D341Med (cell line): Measurements from ENCODE around the gene SORBS1.

Experiments used
- DNase-seq: peaks from one replicate; pipeline ENCODE4 v3.0.0; 2012; ENCODE audit warnings: low spot score

The SORBS1 gene

DNA sequence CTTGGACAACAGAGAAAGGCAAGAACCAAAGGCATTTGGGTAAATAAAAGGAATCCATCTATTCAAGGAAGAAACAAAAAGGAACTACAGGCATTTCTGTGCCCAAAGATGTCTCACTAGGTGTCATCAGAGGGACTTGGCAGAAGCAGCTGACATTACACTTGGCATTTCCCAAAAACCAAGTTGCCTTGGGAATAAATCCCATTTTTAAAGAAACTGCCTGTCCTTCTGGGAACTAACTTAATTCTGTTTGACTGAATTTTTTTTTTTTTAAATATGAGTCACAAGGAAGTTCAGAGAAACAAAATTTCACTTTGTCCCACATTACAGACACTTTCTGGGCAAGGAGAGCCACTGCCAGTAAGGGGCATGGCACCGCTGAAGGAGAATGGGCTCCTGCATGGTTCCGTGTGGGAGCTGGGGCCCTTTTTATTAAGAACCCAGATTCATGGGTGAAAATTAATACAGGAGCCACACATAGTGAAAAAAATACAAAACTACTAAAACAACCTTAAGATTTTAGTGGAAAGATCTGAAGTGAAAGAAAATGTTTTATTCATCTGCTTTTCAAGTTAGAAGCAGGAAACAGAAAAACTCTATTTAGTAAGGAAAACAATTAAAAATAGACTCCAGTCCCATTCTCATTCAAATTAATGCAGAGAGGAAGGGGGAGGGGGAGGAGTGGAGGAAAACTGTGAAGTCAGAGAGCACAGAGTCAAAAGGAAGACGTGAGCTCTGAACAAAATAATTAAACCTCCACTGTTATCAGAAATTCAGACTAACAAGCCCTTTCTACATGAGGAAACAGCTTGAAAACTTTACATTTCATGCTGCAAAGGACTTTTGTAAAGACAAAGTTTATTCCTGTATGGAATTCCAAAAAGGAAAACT, 151.9 kb downstream of the SORBS1 start:
- no peak for DNase-seq

DNA sequence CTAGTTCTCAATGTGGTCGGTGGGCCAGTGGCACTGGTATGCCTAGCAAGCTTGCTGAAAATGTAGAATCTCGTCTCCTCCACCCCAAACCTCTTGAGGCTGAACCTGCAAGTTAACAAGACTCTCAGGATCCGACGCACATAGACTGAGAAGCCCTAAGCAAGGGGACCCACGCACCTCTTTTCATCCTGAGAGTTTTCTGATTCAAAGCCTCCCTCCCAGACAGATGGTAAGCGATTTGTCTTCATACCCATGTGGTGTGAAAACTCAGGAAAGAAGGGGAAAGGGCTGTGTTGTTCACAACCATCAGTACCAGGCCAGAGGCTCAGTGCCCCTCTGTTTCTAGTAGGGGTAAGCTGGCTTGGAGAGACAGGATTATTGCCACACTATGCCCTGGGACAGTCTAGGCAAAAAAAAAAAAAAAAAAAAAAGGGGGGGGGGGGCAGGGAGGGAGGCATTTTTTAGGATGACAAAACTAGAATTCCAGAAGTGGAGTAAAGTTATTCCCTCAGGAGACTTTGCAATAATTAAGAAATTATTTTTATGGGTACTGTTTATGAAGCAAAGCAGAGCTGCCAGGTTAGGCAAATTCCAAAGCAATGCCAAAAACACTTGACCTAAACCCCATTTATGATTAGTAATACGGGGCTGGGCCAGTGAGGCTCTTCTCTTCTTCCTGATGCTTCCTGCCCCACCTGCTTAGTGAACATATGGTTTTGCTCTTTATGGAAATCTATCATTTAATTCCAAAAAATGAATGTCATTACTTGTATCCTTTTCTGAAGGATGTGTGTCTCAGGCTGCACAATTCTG, 152.8 kb downstream of the SORBS1 start:
- DNase-seq, result no peak

DNA sequence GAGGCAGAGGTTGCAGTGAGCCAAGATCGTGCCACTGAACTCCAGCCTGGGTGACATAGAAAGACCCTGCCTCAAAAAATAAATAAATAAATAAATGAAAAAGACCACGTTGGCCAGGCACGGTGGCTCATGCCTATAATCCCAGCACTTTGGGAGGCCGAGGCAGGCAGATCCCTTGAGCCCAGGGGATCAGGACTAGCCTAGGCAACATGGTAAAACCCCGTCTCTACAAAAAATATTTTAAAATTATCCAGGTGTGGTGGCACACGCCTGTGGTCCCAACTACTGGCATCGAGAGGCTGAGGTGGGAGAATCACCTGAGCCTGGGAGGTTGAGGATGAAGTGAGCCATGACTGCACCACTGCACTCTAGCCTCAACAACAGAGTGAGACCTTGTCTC, 153.6 kb downstream of the SORBS1 start:
- DNase-seq, result no peak

DNA sequence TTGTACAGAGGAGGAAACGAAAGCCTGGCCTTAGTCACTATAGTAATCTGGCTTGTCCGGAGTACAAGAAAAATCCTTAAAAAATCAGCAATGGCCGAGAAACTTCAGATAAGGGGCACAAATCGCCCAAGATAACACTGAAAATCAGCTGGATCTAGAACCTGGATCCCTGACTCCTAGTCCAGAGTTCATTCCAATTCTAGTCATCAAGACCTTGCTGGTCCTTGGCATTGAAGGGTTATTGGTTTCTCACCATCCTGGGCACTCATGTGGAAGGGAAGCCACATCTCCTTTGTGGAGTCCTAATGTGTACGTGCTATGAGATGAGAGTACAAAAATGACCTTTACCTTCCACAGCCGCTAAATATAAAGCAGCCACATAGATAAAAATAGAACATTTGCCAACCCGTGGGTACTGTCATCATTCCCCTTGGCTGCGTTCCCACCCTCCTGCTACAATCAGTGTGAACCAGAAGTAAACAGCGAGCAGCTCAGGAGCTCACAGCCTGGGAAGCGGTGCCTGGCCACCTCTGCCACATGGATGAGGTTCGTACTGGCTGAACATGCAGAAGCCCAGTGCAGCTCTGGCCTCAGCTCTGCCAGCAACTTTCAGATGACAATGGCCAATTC, 154.4 kb downstream of the SORBS1 start:
- DNase-seq, result no peak

DNA sequence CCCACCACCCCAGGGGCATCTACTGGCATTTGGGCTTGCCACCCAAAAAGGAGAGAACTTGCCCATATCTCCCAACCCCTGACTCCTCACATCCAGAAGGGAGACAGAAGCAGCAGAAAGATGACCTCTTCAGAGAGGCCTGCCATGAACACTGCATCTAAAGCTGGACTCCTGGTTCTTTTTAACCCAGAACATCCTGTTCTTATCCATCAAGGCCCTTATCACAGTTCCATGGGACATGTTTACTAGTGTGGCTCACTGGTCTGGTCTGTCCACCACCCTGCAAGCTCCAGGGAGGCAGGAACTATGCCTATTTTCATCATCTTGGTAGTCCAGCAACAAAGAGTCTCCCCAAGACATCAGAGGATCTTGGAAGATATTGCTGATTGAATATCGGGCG, 155.5 kb downstream of the SORBS1 start:
- DNase-seq, result no peak

DNA sequence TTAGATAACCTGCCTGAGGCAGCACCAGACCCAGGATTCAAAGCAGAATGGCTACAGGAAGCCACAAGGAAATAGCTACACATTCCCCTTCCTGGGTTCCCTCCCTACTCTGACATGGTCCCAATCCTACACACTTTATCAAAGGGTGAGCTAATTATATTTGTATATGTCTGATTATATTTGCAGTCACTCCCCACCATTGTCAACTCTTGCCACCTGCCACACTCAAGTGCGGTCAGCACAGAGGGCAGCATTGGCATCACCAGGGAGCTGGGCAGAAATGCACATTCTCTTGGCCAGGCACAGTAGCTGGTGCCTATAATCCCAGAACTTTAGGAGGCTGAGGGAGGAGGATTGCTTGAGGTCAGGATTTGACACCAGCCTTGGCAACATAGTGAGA, 156.3 kb downstream of the SORBS1 start:
- DNase-seq, result no peak

DNA sequence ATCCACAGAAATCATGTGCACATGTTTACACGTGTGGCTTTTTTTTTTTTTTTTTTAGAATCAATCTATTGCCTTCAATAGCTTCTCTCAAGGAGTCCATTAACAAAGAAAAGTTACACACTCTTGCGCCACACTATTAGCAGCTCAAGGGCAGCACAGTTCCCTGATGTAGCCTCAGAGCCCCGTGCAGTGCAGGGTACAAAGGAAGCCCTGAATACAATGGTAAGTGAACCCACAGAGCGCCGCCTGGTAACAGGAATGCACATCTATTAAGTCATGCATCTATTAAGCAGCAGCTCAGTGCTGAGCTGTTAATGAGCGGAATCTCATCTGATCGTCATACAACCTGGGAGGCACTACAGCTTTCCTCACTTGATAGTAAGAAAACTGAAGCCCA, 156.7 kb downstream of the SORBS1 start:
- no peak for DNase-seq

DNA sequence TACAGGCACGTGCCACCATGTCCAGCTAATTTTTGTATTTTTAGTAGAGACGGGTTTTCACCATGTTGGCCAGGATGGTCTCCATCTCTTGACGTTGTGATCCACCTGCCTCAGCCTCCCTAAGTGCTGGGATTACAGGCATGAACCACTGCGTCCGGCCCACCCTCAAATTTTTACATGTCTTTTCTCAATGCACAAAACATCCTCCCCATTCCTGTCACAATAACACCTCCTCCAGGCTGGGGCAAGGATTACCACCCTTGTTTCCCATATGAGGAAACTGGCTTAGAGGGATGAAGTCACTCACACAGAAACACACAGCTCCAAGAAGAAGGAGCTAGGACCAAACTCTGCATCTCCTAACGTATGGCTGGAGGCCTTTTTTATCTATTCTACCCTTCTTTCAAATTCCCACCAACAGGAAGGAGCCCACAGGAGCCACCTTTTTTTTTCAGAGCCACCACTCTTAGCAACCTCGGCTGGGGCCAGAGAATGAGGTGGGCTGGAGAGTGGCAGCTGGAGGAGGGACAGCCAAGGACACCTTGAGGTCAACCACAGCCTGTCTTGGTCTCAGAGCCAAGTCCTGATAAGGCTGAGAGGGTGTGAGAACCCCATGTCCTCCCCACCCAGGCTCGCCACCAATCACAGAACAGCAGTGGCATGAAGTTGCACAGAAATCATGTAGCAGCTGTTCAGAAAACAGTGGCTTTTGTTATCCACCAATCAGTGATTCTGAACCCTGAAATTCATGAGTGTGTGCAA, 157.3 kb downstream of the SORBS1 start:
- no peak for DNase-seq

DNA sequence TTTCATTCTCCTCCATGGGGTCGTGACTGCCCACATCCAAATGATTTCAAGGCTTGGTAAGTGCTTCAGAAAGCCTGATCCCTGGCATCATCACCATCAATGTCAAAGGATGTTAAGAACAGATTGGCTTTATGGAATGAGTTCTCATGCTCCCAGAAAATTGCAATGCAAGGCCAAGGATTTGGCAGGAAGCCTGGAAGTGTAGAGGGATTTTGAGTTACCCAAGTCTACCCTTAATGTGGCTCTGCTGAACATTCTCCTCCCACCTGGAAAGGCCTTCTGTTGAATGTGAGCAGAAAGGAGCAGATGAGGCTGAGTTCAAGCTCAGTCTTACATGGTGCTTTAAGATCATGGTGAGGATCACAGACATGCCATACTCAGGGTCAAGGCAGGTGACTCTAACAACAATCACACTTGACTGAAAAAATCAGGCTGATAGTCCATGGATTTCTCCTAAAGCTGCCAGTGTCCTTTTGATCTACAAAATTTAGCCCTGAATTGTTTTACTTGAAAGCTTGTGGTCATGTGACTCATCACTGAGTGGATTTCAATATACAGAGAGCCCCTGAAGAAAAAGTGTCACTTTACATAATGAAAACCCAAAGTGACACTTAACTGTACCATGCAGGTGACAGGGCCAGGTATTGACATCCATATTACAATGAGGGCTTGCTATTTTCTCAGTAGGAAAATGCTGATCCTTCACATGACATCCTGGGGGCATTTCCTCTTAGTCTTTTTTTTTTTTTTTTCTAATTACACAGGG, 159.3 kb downstream of the SORBS1 start:
- DNase-seq, result no peak

DNA sequence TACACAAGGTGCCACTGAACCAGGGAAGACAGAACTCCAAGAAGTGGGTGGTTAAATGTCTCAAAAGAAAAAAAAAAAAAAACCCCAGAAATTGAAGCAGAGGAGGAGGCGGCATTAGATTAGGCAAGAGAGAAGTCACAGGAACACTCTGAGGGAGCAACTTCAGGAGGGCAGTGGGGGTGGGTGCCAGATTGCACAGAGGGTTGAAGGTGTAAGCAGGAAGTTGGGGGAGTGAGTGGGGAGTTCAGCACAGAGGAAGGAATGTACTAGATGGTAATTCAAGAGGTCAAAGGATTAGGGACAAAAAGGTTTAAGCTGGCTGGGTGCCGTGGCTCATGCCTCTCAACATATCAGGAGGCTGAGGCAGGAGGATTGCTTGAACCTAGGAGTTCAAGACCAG, 160.4 kb downstream of the SORBS1 start:
- DNase-seq, result no peak

DNA sequence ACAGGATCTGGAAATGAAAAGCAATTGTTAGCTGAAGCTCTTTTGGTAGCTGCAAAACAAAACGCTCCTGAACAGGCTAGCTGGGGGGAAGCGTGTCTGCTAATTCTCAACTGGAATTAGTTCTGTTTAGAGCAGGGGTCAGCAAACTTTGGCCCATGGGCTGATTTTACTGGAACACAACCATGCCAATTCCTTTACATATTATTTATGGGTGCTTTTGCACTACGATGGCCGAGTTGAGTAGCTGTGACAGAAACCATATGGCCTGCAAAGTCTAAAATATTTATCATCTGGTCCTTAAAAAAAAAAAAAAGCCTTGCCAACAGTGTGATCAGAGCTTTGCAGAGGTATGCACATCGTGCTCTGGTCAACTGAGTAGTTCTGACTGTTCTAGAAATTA, 162.0 kb downstream of the SORBS1 start:
- DNase-seq, result no peak

DNA sequence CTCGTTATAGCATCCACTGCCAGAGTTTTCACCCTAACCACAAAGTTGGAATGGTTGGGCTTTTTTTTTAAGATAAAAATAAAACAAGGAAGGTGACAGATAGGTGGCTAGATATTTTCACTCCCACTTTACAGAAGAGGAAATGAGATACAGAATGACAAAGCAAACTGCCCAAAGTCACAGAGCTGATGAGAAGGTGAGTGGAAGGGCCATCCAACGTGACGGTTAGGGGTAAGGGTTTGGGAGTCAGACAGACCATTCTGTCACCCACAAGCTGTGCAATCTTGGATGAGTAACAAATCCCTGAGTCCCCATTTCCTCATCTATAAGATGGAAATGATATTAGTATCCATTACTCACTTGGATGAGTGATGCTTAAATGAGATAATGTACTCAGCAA, 163.4 kb downstream of the SORBS1 start:
- DNase-seq, result no peak

DNA sequence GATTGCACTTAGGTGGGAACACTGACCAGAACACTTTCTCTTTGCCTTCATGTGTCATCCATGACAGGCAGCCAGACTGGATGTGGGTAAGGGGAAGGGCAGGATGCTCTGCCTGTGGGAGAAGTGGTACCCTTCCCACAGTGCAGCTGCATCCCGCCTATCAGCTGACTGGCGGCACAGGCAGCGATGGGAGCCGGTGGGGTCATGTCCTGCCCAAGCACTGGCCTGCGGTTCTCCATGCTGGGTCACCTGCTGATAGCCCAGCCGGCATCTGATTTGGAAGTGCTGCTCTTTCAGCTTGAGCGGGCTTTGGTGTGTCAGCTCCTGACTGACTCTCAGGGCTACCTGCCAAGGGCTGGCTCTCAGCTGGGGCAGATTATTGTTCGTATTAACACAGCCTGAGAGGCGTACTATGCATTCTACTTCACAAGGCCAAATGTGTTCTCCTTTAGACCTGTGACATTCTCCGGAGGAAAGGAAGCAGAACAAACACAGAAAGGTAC, 165.2 kb downstream of the SORBS1 start:
- peak; percentile 39 for DNase-seq

DNA sequence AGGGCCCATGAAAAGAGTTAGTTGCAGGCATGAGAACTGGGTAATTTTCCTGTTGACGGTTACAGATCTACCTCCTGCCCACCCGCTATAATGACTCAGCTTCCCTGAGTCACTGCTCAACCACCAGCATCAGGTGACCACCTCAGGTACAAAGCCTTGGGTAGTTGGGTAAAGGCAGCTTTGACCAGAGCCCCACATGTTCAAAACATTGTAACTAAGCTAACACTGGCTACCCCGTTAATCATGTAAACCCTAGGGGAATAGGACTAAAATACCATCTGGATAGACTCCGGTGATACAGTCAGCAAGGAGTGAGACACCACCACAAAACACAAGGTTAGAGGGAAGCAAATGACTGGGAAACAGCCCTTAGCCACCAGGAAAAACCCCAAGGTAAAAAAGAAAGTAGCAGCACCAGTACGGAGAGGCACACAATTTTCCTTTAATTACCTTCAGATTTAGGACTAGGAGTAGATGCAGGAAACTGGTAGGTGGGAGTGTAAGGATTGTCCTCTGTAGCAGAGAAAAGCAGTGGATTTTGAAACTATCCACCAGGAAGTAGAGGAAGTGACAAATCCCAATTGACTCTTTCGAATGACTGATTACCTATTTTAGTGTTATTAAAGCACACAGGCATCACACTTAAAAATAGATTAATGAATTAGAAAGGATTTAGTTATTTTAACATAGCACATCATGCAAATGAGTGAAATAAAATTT, 166.8 kb downstream of the SORBS1 start:
- DNase-seq, result peak; percentile 48

DNA sequence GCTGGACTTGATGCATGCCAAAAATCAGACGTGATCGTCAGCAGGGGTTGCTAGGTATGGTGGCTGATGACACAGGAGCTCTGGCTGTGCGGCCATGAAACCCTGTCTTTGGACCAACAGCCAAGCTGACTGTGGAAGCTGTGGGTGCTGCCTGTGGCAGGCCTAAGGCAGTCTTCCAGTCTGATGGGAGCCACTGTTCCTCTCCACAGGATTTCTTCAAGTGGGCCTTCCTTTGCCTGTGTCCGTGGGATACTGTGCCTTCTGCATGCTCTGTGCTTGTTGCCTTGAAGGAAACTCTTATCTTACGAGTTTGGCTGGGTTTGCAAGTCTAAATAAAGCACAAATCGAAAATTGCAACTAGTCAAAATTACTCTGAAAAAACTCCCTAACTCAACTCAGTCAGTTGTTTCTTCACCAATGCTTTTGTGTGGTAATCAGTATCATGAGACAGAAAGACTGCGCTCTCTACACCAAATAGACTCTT, 168.4 kb downstream of the SORBS1 start:
- no peak for DNase-seq

DNA sequence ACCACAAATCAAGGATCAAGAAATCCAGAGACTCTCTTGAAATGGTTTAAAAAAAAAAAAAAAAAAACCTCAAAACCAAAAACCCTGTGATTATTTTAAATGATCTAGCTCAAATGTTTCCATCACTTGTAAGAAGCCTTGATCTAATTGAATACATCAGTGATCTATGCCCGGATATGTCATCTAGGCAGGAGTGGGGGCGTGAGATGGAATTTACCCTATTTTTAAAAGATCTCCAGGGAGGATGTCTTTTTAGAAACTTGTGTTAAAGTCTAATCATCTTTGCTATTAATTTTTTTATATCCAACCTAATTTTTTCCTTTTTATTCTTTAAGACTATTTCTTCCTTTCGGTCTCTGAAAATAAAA, 169.0 kb downstream of the SORBS1 start:
- no peak for DNase-seq

DNA sequence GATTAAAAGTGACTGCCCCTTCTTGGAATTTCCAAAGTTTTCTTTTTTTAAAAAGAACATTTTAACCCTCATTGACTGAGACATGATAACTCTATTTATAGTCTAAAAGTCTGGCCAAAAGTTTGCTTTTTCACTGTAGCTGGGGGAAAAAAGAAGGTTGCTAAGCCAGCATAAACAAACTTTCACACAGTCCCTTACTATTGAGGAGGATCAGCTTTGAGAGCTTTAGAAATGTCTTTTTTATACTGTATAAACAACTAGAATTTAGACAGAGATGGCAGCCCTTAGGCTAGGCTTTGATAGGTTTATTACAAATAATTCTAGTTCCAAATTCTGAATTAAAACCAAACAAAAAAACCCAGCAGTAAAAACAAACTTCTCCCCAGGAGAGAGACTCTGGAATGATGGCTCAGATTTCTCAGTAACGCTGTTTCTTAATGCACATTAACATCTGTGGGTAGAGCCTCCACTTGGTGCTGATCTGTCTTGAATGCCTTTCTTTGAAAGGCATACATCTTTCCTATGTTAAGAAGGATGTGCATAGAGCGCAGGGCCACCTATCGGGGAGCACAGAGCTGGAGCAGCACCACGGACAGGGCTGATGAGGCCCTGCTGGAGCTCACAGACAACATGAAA, 169.5 kb downstream of the SORBS1 start:
- DNase-seq, result peak; percentile 27

DNA sequence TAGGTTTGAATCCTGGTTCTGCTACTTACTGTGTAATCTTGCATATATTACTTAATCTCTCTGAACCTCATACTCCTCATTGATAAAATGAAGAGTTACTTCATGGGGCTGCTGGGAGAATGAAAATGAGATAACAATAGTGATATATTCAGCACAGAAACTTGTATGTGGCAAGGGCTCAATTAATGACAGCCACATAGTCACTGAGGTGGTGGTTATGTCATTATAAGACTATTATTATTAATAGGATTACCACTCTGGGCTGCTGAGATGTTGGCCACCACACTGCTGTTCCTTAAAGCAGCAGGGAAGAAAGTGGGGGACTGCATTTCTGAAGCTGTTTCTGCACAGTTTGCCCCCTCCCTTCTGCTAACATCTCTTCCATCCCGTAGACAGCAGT, 170.0 kb downstream of the SORBS1 start:
- DNase-seq, result peak; percentile 31

DNA sequence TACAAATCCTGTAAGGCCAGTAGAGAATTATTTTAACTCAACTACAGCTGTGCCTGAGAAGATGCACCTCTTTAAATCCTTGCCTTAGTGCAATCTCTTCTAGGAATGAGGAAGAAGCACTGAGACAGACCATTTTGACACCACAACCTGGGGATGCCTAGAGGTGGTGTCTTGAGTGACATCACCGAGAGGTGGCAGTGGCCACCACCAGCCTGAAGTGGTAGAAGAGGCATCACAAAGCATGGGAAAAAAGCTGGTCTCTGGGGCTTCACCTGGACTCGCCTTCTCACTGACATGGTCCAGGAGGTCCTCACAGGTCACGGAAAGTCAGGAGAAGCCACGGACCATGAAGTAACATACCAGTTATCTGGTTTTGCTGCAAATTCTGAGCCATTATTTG, 171.2 kb downstream of the SORBS1 start:
- no peak for DNase-seq

DNA sequence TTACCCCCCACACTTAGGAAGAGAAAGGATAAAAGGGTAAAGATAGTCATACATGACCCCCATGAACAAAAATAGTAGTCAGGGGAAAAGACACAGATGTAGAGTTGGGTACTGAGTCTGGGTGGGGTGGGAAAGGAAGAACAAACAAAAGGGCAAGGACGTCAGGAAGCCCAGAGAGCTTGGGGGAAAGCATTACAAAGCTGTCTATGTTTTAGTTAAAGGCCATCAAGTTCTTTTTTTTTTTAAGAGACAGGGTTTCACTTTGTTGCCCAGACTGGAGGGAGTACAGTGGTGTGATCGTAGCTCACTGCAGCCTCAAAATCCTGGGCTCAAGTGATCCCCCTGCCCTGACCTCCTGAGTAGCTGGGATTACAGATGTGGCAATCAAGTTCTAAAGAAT, 172.0 kb downstream of the SORBS1 start:
- DNase-seq, result no peak
